NOMO-1 treated with DMSO at 0.1 percent for 48 hours (cell line): ENCODE measurements around the gene PCSK2.
A peak's percentile ranks its signal among the peaks of the same experiment; 100 is the strongest.

Experiments used
- DNase-seq: peaks from one replicate; lab custom pipeline; 2025; ENCODE audit not compliant: unreplicated experiment; lab: John Stamatoyannopoulos, UW

The PCSK2 gene

DNA sequence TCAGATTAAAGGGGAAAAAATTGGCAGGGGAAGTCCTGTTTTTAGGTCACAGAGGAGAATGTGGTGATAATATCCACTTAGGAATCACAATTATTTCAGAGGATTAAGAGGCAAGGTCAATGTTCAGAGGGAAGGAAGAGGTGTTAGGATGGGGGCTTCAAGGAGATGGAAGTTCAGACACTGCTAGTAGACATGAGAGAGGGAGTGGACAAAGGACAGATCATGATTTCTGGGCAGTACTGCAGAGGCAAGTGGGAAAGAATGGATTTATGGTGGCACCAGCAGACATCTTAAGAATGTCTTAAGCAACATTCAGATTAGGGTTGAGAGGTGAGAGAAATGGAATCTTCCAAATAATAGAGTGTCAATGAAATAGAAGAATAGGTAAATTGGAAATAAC lies 9.9 kb downstream of the PCSK2 start:
- no peak for DNase-seq

DNA sequence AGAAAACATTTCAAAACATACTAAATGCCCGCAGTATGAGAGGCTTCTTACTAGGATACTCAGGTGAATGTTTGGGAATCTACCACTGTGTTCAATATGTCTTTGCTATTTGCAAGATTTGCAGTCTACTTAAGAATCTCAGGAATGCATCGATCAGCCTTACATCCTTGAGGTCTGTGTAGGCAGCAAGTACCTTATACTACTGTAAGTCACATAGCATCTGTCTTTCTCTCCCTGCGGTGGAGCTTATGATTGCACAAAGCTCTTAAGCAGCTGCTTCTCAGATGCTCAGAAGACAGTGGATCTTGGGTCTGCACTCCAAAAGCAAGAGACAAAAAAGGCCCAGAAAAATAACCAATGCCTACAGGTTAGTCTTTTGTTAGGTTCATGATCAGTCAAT lies 21.4 kb downstream of the PCSK2 start:
- DNase-seq: no peak

- DNase-seq: no peak
Measured at GRCh38 chr20:17262786-17263185, 35.9 kb downstream of the PCSK2 start.

- peak; percentile 10 for DNase-seq
Measured at GRCh38 chr20:17273717-17274116, 46.9 kb downstream of the PCSK2 start.

DNA sequence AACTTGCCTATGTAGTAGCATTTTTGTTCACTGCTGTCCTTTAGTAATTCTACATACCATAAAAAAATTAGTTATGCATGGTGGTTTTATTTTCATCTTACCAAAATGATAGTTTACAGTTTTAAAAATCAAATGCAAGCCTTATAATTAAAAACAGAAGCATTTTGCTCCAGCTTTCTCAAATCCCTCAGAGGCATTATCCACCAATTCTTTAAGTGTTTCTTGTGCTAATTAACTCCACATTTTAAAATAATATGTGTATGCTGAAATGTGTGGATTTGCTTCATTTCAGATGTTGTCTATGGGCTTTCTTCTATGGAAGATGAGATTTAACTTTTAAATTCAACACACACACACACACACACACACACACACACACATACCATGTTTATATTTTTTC lies 49.3 kb downstream of the PCSK2 start:
- no peak for DNase-seq

DNA sequence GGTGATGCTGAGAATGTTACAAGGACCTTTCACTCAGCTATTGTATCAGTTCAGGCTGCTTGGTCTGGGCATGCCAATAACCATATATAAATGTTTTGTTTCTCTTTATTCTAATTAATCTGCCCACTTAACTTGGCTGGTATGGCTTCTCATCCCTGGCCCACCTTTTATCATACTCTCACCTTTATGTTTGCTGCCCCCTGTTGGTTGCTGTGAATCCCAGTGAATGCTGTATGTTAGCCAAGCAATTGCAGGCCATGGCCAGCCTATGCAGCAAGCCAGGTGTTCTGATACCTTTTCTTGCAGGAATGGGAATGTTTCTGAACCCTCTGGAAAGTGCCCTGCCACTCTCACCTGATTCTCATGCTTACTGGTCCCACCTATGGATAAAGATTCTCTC lies 54.6 kb downstream of the PCSK2 start:
- DNase-seq: no peak

DNA sequence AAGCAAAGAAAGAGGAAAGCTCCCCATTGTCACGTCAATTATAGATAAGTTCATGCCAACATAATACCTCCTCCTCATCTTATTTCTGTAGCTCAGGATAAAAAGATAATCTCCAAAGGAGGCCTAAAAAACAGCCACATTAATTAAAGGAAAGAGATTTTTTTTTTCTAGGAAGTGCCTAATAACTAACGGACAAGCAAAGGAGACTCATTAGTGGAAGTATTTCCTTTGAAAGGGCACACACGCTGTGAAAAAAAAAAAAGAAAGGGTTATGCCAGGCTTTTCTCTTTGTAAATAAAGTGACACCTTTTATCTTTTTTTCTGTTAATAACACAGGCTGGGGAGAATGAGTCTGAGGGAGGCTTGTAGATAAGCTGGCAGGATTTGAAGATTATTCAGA lies 55.7 kb downstream of the PCSK2 start:
- DNase-seq: no peak

GRCh38 chr20:17287503-17287902 lies 60.7 kb downstream of the PCSK2 start:
- no peak for DNase-seq

DNA sequence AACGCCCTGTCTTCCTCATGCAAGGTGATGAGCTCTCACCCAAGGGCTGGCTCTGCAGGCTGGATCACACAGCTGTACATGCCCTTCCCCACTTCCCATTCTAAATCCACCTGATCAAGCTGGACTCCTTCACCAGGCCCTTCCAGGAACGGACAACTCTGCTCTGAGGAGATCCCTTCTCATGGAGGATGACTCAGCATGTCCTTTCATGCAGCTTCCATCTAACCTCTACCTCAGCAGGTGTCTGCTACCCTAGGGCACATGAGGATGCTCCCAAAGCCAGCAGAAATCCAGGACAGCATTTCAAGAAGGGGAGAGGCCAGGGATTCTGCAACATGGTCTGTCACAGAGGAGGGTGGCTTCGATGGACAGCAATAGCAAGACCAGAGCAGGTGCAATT lies 61.2 kb downstream of the PCSK2 start:
- no peak for DNase-seq

DNA sequence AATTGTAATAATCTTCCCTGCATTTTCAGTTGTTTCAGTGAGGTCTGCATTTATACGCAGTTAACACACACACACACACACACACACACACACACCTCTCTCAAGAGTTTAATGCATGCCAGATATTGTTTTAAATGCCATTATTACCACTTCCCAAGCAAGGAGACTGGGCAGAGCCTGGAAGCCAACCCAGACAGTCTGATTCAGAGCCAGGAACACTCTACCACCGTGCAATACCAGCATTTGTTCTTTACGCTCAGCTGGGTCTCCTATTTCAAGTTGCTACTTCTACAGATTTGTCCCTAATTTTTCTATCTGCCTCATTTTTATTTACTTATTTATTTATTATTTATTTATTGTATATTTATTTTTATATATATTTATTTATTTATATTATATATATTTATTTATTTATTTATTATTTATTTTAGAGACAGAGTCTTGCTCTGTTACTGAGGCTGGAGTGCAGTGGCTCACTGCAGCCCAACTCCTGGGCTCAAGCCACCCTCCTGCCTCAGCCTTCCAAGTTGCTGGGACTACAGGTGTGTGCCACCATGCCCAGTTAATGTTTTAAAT lies 68.4 kb downstream of the PCSK2 start:
- no peak for DNase-seq

DNA sequence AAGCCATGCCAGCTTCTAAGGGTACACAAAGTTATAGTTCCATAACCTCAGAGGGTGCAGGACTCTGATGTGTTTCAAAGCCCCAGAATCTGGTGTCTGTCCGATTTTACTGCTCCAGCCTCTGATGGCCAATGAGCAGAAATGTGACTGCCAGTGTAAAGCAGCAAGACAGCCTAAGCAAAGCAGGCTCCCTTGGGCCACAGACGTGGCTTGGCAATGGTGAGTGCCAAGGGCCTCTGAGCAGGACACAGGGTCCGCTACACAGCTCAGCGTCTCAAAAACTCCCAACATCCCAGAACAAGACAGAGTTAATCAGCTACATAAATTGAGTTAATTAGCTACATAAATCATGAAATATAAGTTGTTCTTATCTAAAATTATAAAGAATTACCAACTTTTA lies 69.2 kb downstream of the PCSK2 start:
- no peak for DNase-seq

DNA sequence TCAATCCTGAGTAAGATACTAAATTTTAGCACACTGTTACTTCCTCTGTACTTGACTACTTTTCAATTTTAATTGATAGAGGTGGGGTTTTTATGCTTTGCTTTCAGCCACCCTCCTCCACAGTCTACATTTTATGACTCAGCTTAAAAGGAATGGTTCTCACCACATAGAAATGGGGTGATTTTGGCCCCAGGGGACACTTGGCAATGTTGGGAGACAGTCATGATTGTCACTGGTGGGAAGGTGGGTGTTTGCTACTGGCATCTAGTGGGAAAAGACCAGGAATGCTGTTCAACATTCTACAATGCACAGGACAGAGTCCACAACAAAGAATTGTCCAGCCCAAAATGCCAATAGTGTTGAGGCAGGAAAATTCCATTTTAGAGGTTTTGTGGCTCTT lies 71.3 kb downstream of the PCSK2 start:
- no peak for DNase-seq

DNA sequence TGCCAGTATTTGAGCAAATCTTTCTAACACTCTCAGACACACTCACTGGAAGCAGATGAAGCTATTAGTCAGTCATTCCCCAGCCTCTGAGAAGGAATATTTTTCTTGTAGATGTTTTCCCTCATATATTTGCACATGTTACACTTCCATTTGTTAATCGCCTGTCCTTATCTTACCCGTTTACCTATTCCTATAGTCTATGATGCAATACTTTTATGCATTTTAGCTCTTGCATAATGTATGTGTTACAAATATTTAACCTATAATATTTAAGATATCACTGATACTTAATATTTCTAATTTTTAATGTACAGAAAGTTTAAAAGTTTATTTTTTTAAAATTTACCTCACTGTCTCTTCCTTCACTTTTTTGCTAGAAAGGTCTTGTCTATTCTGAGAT lies 71.9 kb downstream of the PCSK2 start:
- no peak for DNase-seq

- no peak for DNase-seq
Measured at GRCh38 chr20:17300113-17300512, 73.3 kb downstream of the PCSK2 start.

DNA sequence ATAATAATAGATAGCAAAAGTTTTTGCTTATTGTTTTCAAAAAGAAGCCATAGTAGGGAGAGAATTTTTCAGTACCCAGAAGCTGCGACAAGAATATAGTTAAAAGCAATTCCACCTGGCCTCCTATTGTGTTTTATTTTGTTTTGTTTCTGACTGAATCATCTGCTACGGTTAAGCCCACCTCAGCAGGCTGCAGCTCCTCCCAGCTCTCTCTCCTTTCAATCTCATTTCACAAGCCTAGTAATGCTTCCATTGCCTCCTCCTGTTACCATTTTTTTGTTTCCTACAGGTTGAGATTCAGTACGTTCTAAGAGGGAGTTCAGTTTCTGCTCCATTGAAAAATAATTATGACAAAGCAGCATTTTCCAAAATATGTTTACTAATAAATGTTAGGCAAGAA lies 77.9 kb downstream of the PCSK2 start:
- DNase-seq: no peak

- no peak for DNase-seq
Measured at GRCh38 chr20:17306427-17306826, 79.6 kb downstream of the PCSK2 start.

GRCh38 chr20:17314264-17314663 lies 87.4 kb downstream of the PCSK2 start:
- no peak for DNase-seq

DNA sequence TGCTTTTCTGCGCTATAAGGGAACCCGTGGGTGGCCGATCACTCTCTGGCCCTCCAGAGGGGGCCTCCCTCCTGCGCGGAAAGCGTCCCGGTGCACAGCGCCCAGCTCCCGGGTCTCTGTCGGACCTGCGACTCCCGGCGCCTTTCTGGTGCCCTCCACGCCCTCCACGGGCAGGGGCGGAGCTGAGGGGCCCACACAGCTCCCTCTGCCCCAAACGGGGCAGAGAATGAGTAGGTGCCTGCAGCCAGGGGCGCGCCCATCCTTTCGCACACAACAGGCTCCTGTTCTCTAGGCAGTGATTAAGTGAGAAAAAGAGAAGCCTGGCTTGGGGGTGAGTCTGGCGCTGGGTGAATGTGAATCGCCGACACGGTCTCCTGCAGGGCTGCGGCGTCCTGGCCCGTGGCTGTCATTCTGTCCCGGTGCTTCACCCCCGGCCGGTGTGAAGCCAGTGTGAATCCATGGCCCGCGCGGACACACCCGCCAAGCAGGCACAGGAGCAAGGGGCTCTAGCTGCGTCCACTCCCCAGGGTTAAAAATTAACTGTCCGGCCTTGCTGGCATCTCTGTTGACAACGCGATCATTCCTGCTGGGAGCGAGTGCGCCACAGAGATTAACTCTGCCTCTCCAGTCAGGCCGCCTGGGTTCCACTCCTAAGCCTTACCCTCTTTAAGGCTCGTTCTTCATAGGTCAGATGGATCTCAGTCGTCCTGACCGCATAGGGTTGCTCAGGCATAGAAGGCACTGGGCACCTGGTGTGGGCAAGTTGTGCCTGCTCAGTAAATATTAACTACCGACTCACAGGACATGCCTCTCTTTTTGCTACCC lies 88.8 kb downstream of the PCSK2 start:
- DNase-seq: no peak

DNA sequence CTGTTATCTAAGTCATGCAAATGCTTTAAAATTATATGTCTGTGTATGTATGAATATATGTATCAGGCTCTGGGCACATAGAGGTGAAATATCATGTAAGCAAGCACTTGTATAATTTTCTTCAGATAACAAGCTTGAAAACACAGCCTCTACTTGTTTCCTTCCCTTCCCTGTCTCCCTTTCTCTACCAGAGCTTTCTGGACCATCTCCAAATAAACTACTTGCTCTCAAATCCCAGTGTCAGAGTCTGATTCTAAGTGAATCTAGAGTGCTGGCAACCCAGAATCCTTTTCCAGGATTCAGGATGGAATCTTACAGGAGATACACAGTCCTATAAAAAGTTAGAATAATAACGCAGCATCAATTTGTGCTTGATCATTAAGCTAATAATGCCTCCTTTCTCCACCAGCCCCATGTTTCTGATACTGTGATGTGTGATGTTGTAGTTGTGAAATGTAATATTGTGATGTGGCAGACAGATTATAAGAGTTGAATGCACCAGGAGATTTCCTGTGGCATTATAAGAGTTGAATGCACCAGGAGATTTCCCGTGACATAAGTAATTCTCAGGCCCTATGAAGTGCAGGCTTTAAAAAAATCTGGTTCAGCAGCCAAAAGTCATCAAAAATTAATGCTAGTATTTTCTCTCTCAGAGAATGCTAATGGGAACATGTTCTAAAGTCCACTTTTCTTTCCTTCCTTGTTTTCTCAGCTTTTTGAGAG lies 89.6 kb downstream of the PCSK2 start:
- no peak for DNase-seq

DNA sequence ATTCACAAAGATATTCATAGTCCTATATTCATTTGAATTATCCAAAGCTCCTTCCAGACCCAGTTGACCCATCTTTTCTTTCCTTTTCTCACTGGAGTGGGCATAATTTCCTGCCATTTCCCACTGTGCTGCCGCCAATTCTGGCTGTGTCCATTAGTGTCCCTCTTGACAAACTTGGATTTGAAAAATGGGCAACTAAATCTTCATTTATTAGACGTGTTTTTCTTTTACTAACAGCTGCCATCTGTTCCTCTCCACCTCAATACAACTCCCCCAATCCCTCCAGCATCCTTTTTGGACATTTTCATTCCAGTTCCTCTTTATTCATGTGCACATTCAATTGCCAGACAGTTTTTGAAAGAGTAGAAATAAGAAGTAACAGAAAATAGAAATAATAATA lies 90.5 kb downstream of the PCSK2 start:
- DNase-seq: no peak

DNA sequence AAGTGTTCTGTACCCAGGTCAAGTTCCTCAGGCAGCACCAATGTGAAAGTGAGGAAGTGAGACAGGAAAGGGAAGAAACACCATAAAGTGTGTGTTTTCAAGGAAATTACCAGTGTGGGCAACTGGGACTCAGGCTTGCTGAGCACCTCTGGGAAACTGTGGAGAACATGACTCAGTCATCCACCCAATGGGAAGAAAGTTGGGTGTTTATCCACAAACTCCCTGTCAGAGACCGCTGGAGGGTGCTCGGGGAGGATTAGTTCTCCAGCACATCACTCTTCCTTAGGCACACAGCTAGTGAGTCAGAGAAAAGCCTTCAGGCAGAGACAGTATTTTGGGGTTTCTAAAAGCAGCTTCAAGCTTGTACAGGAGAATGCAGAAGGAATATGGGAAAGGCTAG lies 93.6 kb downstream of the PCSK2 start:
- DNase-seq: no peak

DNA sequence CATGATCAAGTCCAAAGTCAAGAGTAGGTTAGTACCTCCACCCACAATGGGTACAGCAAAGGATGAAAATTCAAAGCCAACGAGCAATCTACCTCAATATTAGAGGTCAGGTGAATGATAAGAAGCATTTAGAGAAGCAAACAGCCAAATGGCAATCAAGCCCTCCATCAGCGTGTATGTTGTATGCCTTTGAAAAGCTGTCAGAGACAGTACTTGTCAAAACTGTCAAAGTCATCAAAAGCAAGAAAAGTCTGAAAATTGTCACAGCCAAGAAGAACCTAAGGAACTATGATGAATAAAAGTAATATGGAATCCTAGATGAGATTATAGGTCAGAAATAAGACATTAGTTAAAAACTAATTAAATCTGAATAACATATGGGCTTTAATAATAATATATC lies 99.3 kb downstream of the PCSK2 start:
- DNase-seq: no peak
